Peyer's patch (tissue), 4 donors: ENCODE measurements around the gene RAB3GAP1. TPM values are rescaled to one million over a fixed set of nuclear protein-coding genes. Genes with fewer than 3 reads are reported as not detected.
"Not testable (repeated sequence)": the region's sequence is repeated elsewhere in the genome, so short reads cannot be mapped to it uniquely, and the experiment has no call there.

Experiments used
- DNase-seq, 3 donors: peaks; one replicate each; pipeline ENCODE4 v3.0.0-alpha.2; 2017 to 2019
- H3K27ac ChIP-seq, 4 donors: fragments of 200-600 bp; sonication (generic); one replicate each; pipeline ENCODE4 v1.5.1; 2016 to 2019
- H3K27me3 ChIP-seq, 2 donors: fragments of 200-600 bp; sonication (generic); one replicate each; pipeline ENCODE4 v1.5.1; 2019
- H3K36me3 ChIP-seq, 3 donors: fragments of 200-600 bp; sonication (generic); one replicate each; pipeline ENCODE4 v1.5.1; 2016 to 2019
- H3K4me1 ChIP-seq, 4 donors: fragments of 200-600 bp; sonication (generic); one replicate each; pipeline ENCODE4 v1.5.1; 2016 to 2019
- H3K4me3 ChIP-seq, 4 donors: fragments of 200-600 bp; sonication (generic); 1 replicate in 3 of 4; 2 replicates in 1 of 4; pipeline ENCODE4 v1.5.1; 2016 to 2019; ENCODE audit warnings: mild to moderate bottlenecking in 1 of 4
- H3K9me3 ChIP-seq, 4 donors: fragments of 200-600 bp; sonication (generic); one replicate each; pipeline ENCODE4 v1.5.1; 2016 to 2019; ENCODE audit warnings: mild to moderate bottlenecking in 1 of 4
- CTCF ChIP-seq, 6 experiments: fragments of 450-650 bp in 4 of 6; fragments of 200-600 bp in 2 of 6; sonication (generic) in 1 of 6; IDR thresholded peaks; one replicate each; pipeline ENCODE4 v1.5.1; 2017 to 2019; ENCODE audit warnings: antibody characterized with exemption in 6 of 6, mild to moderate bottlenecking in 3 of 6, moderate library complexity in 1 of 6
- POLR2A ChIP-seq, 2 donors: fragments of 450-650 bp; IDR thresholded peaks; one replicate each; pipeline ENCODE4 v1.5.1; 2017; ENCODE audit warnings: antibody characterized with exemption in 2 of 2, mild to moderate bottlenecking in 2 of 2, moderate library complexity in 2 of 2
- total RNA-seq, 4 donors: library from RNA; depleted of rRNA; stranded (reverse); fragments of >200 nt; gene quantifications; one replicate each; pipeline ENCODE4 v1.1.0, GENCODE V29; 2016

The RAB3GAP1 gene
- total RNA-seq, 4 donors from 2014 or later, result 34.5 to 89.1 (median 43.0) TPM

DNA sequence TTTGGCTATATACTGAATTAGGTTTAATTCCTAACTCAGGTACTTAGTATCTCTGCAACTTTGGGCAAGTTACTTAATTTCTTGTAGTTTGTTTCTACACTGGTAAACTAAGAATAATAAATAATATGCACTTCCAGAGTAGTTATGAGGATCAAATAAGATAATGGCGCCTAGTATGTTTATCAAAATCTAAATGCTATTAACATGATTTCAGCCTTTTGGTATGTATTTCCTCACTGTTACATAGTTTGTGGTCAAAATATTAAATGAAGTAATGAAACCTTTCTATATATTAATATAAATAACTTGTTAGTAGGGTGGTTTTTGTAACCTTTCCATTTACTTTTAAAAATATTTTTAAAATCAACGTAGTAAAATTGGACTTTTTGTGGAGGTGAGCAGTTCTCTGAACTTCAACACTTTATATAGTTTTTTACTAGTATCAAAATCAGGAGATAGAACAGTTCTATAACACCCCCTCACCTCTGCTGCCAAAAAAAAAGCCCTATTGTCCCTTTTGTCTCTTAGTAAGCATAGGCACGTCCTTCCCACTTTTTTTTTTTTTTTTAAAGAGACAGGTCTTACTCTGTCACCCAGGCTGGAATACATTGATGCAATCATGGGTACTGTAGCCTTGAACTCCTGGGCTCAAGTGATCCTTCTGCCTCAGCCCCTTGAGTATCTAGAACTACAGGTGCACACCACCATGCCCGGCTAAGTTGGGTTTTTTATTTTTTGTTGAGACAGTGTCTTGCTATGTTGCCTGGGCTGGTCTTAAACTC lies 44.8 kb downstream of the RAB3GAP1 start:
- H3K36me3 ChIP-seq, result peaks cover 0 to 8% (median 0%) of the 10 kb centered on the region in 3 donors
- H3K4me3 ChIP-seq, result no peak overlapping the region
- peaks cover 0 to 3% (median 0%) of the 10 kb centered on the region in 4 donors for H3K4me1 ChIP-seq
- no peaks in the 10 kb centered on the region for H3K27me3 ChIP-seq
- no peak for TF ChIP-seq CTCF (IDR thresholded peaks at IDR 0.05)
- TF ChIP-seq POLR2A (IDR thresholded peaks at IDR 0.05), result no peak
- H3K9me3 ChIP-seq, result no peaks in the 10 kb centered on the region
- no peak for DNase-seq
- H3K27ac ChIP-seq, result no peak overlapping the region

- no peak overlapping the region for H3K27ac ChIP-seq
- no peak for TF ChIP-seq CTCF (IDR thresholded peaks at IDR 0.05)
- no peak for TF ChIP-seq POLR2A (IDR thresholded peaks at IDR 0.05)
- H3K9me3 ChIP-seq, result no peaks in the 10 kb centered on the region
- H3K4me1 ChIP-seq, result no peaks in the 10 kb centered on the region
- peaks cover 0 to 8% (median 0%) of the 10 kb centered on the region in 3 donors for H3K36me3 ChIP-seq
- DNase-seq, result no peak
- H3K4me3 ChIP-seq, result no peak overlapping the region
- no peaks in the 10 kb centered on the region for H3K27me3 ChIP-seq
These were observed 45.6 kb downstream of the RAB3GAP1 start for GRCh38 chr2:135097532-135098231.

DNA sequence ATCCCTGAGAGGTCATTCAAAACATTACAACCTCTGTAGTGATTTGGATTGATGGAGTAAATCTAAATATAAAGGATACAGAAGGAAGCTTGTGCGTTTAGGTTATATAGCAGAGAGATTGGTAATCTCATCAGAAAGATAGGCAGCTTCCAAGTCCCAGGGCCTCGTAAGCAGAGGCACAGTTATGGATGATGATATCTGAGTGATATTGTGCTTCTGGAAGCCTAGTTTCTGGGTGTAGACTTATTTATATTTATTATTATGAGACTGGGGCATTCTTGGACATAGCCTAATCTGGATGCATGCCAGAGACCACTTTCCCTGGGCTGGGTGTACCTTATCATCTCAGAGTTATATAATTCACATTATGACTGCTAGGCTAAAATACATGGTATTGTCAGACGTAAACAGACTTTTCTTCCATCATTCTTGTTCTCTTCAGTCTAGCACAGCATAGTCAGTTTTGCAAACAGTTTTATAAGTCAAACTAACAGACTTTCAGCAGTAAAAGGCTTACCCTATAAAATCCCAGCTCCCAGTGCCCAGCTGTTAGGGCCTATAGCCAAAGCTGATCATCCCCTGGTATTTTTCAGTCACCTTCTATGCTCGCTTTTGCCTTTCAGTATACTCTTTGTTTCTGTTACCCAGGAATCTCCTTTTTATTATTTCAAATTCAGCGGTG lies 47.9 kb downstream of the RAB3GAP1 start:
- Histone ChIP-seq H3K4me1 (no peaks in the 10 kb centered on the region), H3K36me3 (peaks cover 0 to 2% (median 0%) of the 10 kb centered on the region in 3 donors), H3K27ac (no peak overlapping the region), H3K27me3 (no peaks in the 10 kb centered on the region), H3K9me3 (no peaks in the 10 kb centered on the region), H3K4me3 (no peak overlapping the region)
- TF ChIP-seq POLR2A (IDR thresholded peaks at IDR 0.05), result no peak
- TF ChIP-seq CTCF (IDR thresholded peaks at IDR 0.05), result no peak
- DNase-seq, result no peak

DNA sequence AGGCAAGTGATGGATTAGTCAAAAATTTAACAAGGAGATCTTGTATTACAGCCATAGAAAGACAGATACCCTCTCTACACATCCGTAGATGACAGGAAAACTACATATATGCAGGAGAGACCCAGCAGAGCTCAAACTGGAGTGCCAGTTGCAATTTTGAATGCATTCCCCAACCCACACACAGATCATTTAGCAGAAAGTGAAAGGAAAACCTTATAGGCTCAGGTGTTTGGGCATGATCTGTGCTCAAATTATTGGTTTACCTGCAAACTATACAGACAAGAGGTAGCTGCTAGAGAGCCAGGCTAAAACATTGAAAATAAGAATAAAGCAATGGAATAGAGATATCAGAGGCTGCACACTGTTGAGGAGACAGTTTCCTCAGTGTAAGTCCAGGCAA lies 51.8 kb downstream of the RAB3GAP1 start:
- DNase-seq, result no peak
- peaks cover 0 to 9% (median 0%) of the 10 kb centered on the region in 3 donors for H3K36me3 ChIP-seq
- H3K4me3 ChIP-seq, result no peak overlapping the region
- no peaks in the 10 kb centered on the region for H3K9me3 ChIP-seq
- H3K4me1 ChIP-seq, result no peaks in the 10 kb centered on the region
- H3K27ac ChIP-seq, result no peak overlapping the region
- TF ChIP-seq POLR2A (IDR thresholded peaks at IDR 0.05) (no peak), CTCF (IDR thresholded peaks at IDR 0.05) (no peak)
- no peaks in the 10 kb centered on the region for H3K27me3 ChIP-seq

- not testable (repeated sequence) for H3K9me3 ChIP-seq, DNase-seq, H3K36me3 ChIP-seq, H3K4me3 ChIP-seq, H3K27me3 ChIP-seq, H3K4me1 ChIP-seq, H3K27ac ChIP-seq
These were observed 53.6 kb downstream of the RAB3GAP1 start for GRCh38 chr2:135105513-135106316.
